GM21723 (cell line): ENCODE results near the gene PLXNB1.

ENCODE experiments used
- ATAC-seq: cut with Tn5 transposase; IDR thresholded peaks from one replicate; pipeline ENCODE4 v1.9.1; 2021; ENCODE audit warnings: mild to moderate bottlenecking, moderate library complexity; ENCODE audit not compliant: unreplicated experiment

PLXNB1 gene

GRCh38 chr3:48433472-48434118 is 3.7 kb upstream of the PLXNB1 start:
- ATAC-seq, result no peak

- no peak for ATAC-seq
Observed at GRCh38 chr3:48432411-48433371, 2.8 kb upstream of the PLXNB1 start.

- no peak for ATAC-seq
Observed at GRCh38 chr3:48431224-48432029, 1.5 kb upstream of the PLXNB1 start.

- ATAC-seq, result no peak
Observed at GRCh38 chr3:48430708-48431101, 819 bp upstream of the PLXNB1 start.

- peak; percentile 48 for ATAC-seq
Observed at GRCh38 chr3:48429317-48429959, 448 bp downstream of the PLXNB1 start.

GRCh38 chr3:48428572-48429316 is 1.1 kb downstream of the PLXNB1 start:
- peak; percentile 33 for ATAC-seq

- no peak for ATAC-seq
Observed at GRCh38 chr3:48428088-48428571, 1.8 kb downstream of the PLXNB1 start.

GRCh38 chr3:48427630-48427962 is 2.3 kb downstream of the PLXNB1 start:
- no peak for ATAC-seq

- ATAC-seq, result no peak
Observed at GRCh38 chr3:48426944-48427629, 2.8 kb downstream of the PLXNB1 start.

- no peak for ATAC-seq
Observed at GRCh38 chr3:48426401-48426909, 3.4 kb downstream of the PLXNB1 start.

- no peak for ATAC-seq
Observed at GRCh38 chr3:48425281-48425812, 4.5 kb downstream of the PLXNB1 start.

- ATAC-seq, result no peak
Observed at GRCh38 chr3:48423883-48424695, 5.8 kb downstream of the PLXNB1 start.

- ATAC-seq, result no peak
Observed at GRCh38 chr3:48423241-48423882, 6.5 kb downstream of the PLXNB1 start.

GRCh38 chr3:48422681-48423080 is 7.2 kb downstream of the PLXNB1 start:
- ATAC-seq, result no peak

GRCh38 chr3:48422272-48422671 is 7.6 kb downstream of the PLXNB1 start:
- ATAC-seq, result no peak

GRCh38 chr3:48420561-48420960 is 9.3 kb downstream of the PLXNB1 start:
- no peak for ATAC-seq

- ATAC-seq, result no peak
Observed at GRCh38 chr3:48419597-48419996, 10.3 kb downstream of the PLXNB1 start.

GRCh38 chr3:48419149-48419548 is 10.7 kb downstream of the PLXNB1 start:
- no peak for ATAC-seq
